PC-3 (cell line): ENCODE measurements around the gene CACNA1C.

ENCODE experiments used
- CTCF ChIP-seq: fragments of 300-600 bp; sonication (generic); conservative IDR thresholded peaks from 2 replicates; pipeline ENCODE4 v1.5.1; 2017; ENCODE audit warnings: antibody characterized with exemption, low read depth, mild to moderate bottlenecking, low read length
- EZH2 ChIP-seq: fragments of 300-600 bp; sonication (generic); IDR thresholded peaks from one replicate; pipeline ENCODE4 v1.6.1; 2017; ENCODE audit warnings: antibody characterized with exemption, mild to moderate bottlenecking, low read length; ENCODE audit not compliant: unreplicated experiment

- TF ChIP-seq CTCF (no peak), EZH2 (no peak)
These were observed 666.6 kb downstream of the CACNA1C start for GRCh38 chr12:2719392-2719791.
